ES-I3 (cell line): ENCODE results near the gene FTL.

Experiments
- H3K36me3 ChIP-seq: 2 replicates; pipeline ENCODE4 v1.6.1; 2013; ENCODE audit warnings: mild to moderate bottlenecking, low read length, control low read depth, moderate library complexity; ENCODE audit not compliant: insufficient read depth
- H3K4me1 ChIP-seq: 2 replicates; pipeline ENCODE4 v1.6.1; 2013; ENCODE audit warnings: mild to moderate bottlenecking, control low read depth, low read length; ENCODE audit not compliant: insufficient read depth
- H3K9ac ChIP-seq: 2 replicates; pipeline ENCODE4 v1.6.1; 2013; ENCODE audit warnings: low read depth, mild to moderate bottlenecking, low read length, moderate library complexity
- H3K9me3 ChIP-seq: 2 replicates; pipeline ENCODE4 v1.6.1; 2013; ENCODE audit warnings: mild to moderate bottlenecking, low read length, moderate library complexity; ENCODE audit not compliant: control insufficient read depth, insufficient read depth

The FTL gene

GRCh38 chr19:48966541-48967345, 1.6 kb downstream of the FTL start:
- peaks cover 9% of the 10 kb centered on the region for H3K36me3 ChIP-seq
- H3K9ac ChIP-seq, result peak overlapping the region; percentile 96; the same call in 1 of the 2 replicates
- peaks cover 7% of the 10 kb centered on the region; the same call in 1 of the 2 replicates for H3K4me1 ChIP-seq
- H3K9me3 ChIP-seq, result peaks cover 4% of the 10 kb centered on the region; the same call in 1 of the 2 replicates

- H3K36me3 ChIP-seq, result peaks cover 9% of the 10 kb centered on the region
- H3K4me1 ChIP-seq, result no peaks in the 10 kb centered on the region; the same call in 1 of the 2 replicates
- no peak overlapping the region for H3K9ac ChIP-seq
- peaks cover 4% of the 10 kb centered on the region; the same call in 1 of the 2 replicates for H3K9me3 ChIP-seq
Observed at GRCh38 chr19:48967346-48968178, 2.5 kb downstream of the FTL start.

GRCh38 chr19:48968179-48968661, 3.1 kb downstream of the FTL start:
- Histone ChIP-seq H3K36me3 (peaks cover 9% of the 10 kb centered on the region), H3K9me3 (peaks cover 4% of the 10 kb centered on the region; the same call in 1 of the 2 replicates), H3K4me1 (no peaks in the 10 kb centered on the region; the same call in 1 of the 2 replicates), H3K9ac (no peak overlapping the region)

- peaks cover 4% of the 10 kb centered on the region; the same call in 1 of the 2 replicates for H3K9me3 ChIP-seq
- H3K9ac ChIP-seq, result no peak overlapping the region
- H3K36me3 ChIP-seq, result peaks cover 10% of the 10 kb centered on the region
- H3K4me1 ChIP-seq, result no peaks in the 10 kb centered on the region; the same call in 1 of the 2 replicates
Observed at GRCh38 chr19:48968813-48969218, 3.7 kb downstream of the FTL start.

GRCh38 chr19:48969276-48970138, 4.4 kb downstream of the FTL start:
- Histone ChIP-seq H3K9me3 (peaks cover 4% of the 10 kb centered on the region; the same call in 1 of the 2 replicates), H3K4me1 (no peaks in the 10 kb centered on the region; the same call in 1 of the 2 replicates), H3K9ac (no peak overlapping the region), H3K36me3 (peaks cover 15% of the 10 kb centered on the region)

- peaks cover 15% of the 10 kb centered on the region for H3K36me3 ChIP-seq
Observed at GRCh38 chr19:48970139-48970766, 5.1 kb downstream of the FTL start.

GRCh38 chr19:48970923-48971395, 5.8 kb downstream of the FTL start:
- no peak overlapping the region for H3K9ac ChIP-seq
- H3K36me3 ChIP-seq, result peaks cover 14% of the 10 kb centered on the region
- peaks cover 4% of the 10 kb centered on the region; the same call in 1 of the 2 replicates for H3K9me3 ChIP-seq
- H3K4me1 ChIP-seq, result no peaks in the 10 kb centered on the region; the same call in 1 of the 2 replicates

More at GRCh38 chr19:48970139-48970766, 5.1 kb downstream of the FTL start:
- H3K9me3 ChIP-seq, result peaks cover 4% of the 10 kb centered on the region; the same call in 1 of the 2 replicates
- H3K4me1 ChIP-seq, result no peaks in the 10 kb centered on the region; the same call in 1 of the 2 replicates
- no peak overlapping the region for H3K9ac ChIP-seq

GRCh38 chr19:48975947-48976847, 11.1 kb downstream of the FTL start:
- Histone ChIP-seq H3K9me3 (no peaks in the 10 kb centered on the region), H3K4me1 (no peaks in the 10 kb centered on the region), H3K36me3 (peaks cover 9% of the 10 kb centered on the region), H3K9ac (no peak overlapping the region)

- no peak overlapping the region for H3K9ac ChIP-seq
- peaks cover 9% of the 10 kb centered on the region for H3K36me3 ChIP-seq
- no peaks in the 10 kb centered on the region for H3K9me3 ChIP-seq
- H3K4me1 ChIP-seq, result no peaks in the 10 kb centered on the region
Observed at GRCh38 chr19:48977061-48977460, 12.0 kb downstream of the FTL start.

- Histone ChIP-seq H3K4me1 (no peaks in the 10 kb centered on the region), H3K9ac (no peak overlapping the region), H3K9me3 (no peaks in the 10 kb centered on the region), H3K36me3 (peaks cover 6% of the 10 kb centered on the region)
Observed at GRCh38 chr19:48982280-48982679, 17.2 kb downstream of the FTL start.

GRCh38 chr19:48985711-48986110, 20.6 kb downstream of the FTL start:
- peaks cover 10% of the 10 kb centered on the region for H3K36me3 ChIP-seq
- no peak overlapping the region for H3K9ac ChIP-seq
- 0 out of 2 replicates have a peak, but pooled peaks cover 3% of the 10 kb centered on the region for H3K4me1 ChIP-seq
- no peaks in the 10 kb centered on the region for H3K9me3 ChIP-seq

GRCh38 chr19:48986211-48986610, 21.1 kb downstream of the FTL start:
- H3K4me1 ChIP-seq, result 0 out of 2 replicates have a peak, but pooled peaks cover 3% of the 10 kb centered on the region
- peaks cover 10% of the 10 kb centered on the region for H3K36me3 ChIP-seq
- no peaks in the 10 kb centered on the region for H3K9me3 ChIP-seq
- H3K9ac ChIP-seq, result no peak overlapping the region
